Smooth muscle cell (in vitro differentiated cells): ENCODE results near the gene TGFBRAP1. TPM values are rescaled to one million over a fixed set of nuclear protein-coding genes. Genes with fewer than 3 reads are reported as not detected.
A peak's percentile ranks its signal among the peaks of the same experiment; 100 is the strongest.

Source experiments
- DNase-seq: peaks from one replicate; lab custom pipeline; 2025; ENCODE audit not compliant: unreplicated experiment; lab: John Stamatoyannopoulos, UW
- H2AFZ ChIP-seq: fragments of 200-600 bp; sonication (generic); 2 replicates; pipeline ENCODE4 v1.6.0; 2016; ENCODE audit warnings: antibody characterized with exemption, low read depth, mild to moderate bottlenecking
- H3F3A ChIP-seq: fragments of 200-600 bp; sonication (generic); 2 replicates; pipeline ENCODE4 v1.6.0; 2017; ENCODE audit warnings: antibody characterized with exemption, low read depth
- H3K27ac ChIP-seq: fragments of 200-600 bp; sonication (generic); 2 replicates; pipeline ENCODE4 v1.5.1; 2016; ENCODE audit warnings: low read depth, mild to moderate bottlenecking
- H3K27me3 ChIP-seq: fragments of 200-600 bp; sonication (generic); 2 replicates; pipeline ENCODE4 v1.6.1; 2016; ENCODE audit warnings: low read depth, mild to moderate bottlenecking
- H3K36me3 ChIP-seq: fragments of 200-600 bp; sonication (generic); 2 replicates; pipeline ENCODE4 v1.5.1; 2016; ENCODE audit warnings: low read depth
- H3K4me1 ChIP-seq: fragments of 200-600 bp; sonication (generic); 2 replicates; pipeline ENCODE4 v1.5.1; 2016; ENCODE audit warnings: low read depth
- H3K4me2 ChIP-seq: fragments of 200-600 bp; sonication (generic); 2 replicates; pipeline ENCODE4 v1.6.0; 2016; ENCODE audit warnings: mild to moderate bottlenecking
- H3K4me3 ChIP-seq: fragments of 200-600 bp; sonication (generic); 2 replicates; pipeline ENCODE4 v1.5.1; 2016; ENCODE audit warnings: mild to moderate bottlenecking
- H3K79me2 ChIP-seq: fragments of 200-600 bp; sonication (generic); 2 replicates; pipeline ENCODE4 v1.6.0; 2016; ENCODE audit warnings: low read depth, mild to moderate bottlenecking
- H3K9ac ChIP-seq: fragments of 200-600 bp; sonication (generic); 2 replicates; pipeline ENCODE4 v1.6.0; 2016; ENCODE audit warnings: low read depth
- H3K9me3 ChIP-seq: fragments of 200-600 bp; sonication (generic); replicated peaks from 2 replicates; pipeline ENCODE4 v1.5.1; 2016; ENCODE audit warnings: low read depth
- H4K20me1 ChIP-seq: fragments of 200-600 bp; sonication (generic); 2 replicates; pipeline ENCODE4 v1.6.0; 2016; ENCODE audit warnings: low read depth
- WGBS: methylation state at CpG from one replicate; pipeline ENCODE4 v1.1.7; 2016; ENCODE audit warnings: low lambda C conversion rate; 5-methylcytosine and 5-hydroxymethylcytosine counted together
- polyA plus RNA-seq: library from polyadenylated mRNA; unstranded; fragments of >200 nt; fragmentation: Nextera tagmentation; extraction: Ambion mirVana; gene quantifications from 2 replicates; pipeline ENCODE4 v1.2.1, GENCODE V29; 2016
- total RNA-seq: library from RNA; depleted of rRNA; stranded (reverse); fragments of >200 nt; gene quantifications from 2 replicates; pipeline ENCODE4 v1.2.3, GENCODE V29; 2014
- TF ChIP-seq, protein P1 (sequence below): fragments of 200-600 bp; sonication (generic); IDR thresholded peaks from 2 replicates; pipeline ENCODE4 v1.5.1; 2017; ENCODE audit warnings: borderline replicate concordance, mild to moderate bottlenecking, antibody characterized with exemption; ENCODE audit not compliant: insufficient read depth, poor library complexity, severe bottlenecking

Gene TGFBRAP1
- total and polyA plus RNA-seq, 2 experiments from 2014 or later = 8.9 to 10.5 TPM

DNA sequence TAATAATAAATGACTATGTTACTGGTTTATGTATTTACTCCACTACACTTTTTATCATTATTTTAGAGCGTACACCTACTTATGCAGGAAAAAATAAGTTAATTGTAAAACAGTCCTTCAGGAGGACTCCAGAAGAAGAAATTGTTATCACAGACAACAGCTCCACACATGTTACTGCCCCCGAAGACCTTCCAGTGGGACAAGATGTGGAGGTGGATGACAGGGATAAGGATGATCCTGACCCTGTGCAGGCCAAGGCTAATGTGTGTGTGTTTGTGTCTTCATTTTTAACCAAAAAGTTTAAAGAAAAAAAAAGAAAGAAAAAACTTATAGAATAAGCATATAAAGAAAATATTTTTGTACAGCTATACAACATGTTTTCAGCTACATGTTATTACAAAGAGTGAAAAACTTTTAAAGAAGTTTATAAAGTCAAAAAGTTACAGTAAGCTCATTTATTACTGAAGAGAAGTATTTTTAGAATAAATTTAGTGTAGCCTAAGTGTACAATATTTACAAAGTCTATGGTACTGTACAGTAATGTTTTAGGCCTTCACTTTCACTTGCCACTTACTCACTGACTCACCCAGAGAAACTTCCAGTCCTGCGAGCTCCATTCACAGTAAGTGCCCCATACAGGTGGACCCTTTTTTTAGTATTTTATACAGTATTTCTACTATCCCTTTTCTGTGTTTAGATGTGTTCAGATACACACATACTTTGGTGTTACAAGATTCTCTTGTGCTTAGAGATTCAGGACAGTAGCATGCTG lies 7.5 kb downstream of the TGFBRAP1 start:
- no peak for DNase-seq
- peaks cover 14% of the 10 kb centered on the region for H3F3A ChIP-seq
- peaks cover 68% of the 10 kb centered on the region for H3K79me2 ChIP-seq
- H4K20me1 ChIP-seq = peaks cover 39% of the 10 kb centered on the region
- peaks cover 20% of the 10 kb centered on the region for H3K4me1 ChIP-seq
- H3K4me2 ChIP-seq = no peak overlapping the region
- no peaks in the 10 kb centered on the region for H3K27me3 ChIP-seq
- WGBS = 72% methylated on average over 3 of the region's 3 CpGs
- H3K36me3 ChIP-seq = no peaks in the 10 kb centered on the region
- TF ChIP-seq, protein P1, sequence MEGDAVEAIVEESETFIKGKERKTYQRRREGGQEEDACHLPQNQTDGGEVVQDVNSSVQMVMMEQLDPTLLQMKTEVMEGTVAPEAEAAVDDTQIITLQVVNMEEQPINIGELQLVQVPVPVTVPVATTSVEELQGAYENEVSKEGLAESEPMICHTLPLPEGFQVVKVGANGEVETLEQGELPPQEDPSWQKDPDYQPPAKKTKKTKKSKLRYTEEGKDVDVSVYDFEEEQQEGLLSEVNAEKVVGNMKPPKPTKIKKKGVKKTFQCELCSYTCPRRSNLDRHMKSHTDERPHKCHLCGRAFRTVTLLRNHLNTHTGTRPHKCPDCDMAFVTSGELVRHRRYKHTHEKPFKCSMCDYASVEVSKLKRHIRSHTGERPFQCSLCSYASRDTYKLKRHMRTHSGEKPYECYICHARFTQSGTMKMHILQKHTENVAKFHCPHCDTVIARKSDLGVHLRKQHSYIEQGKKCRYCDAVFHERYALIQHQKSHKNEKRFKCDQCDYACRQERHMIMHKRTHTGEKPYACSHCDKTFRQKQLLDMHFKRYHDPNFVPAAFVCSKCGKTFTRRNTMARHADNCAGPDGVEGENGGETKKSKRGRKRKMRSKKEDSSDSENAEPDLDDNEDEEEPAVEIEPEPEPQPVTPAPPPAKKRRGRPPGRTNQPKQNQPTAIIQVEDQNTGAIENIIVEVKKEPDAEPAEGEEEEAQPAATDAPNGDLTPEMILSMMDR = no peak
- no peaks in the 10 kb centered on the region for H3K9me3 ChIP-seq
- H3K4me3 ChIP-seq = no peak overlapping the region
- peak overlapping the region; percentile 42 for H3K27ac ChIP-seq
- no peak overlapping the region for H3K9ac ChIP-seq
- H2AFZ ChIP-seq = no peak overlapping the region

DNA sequence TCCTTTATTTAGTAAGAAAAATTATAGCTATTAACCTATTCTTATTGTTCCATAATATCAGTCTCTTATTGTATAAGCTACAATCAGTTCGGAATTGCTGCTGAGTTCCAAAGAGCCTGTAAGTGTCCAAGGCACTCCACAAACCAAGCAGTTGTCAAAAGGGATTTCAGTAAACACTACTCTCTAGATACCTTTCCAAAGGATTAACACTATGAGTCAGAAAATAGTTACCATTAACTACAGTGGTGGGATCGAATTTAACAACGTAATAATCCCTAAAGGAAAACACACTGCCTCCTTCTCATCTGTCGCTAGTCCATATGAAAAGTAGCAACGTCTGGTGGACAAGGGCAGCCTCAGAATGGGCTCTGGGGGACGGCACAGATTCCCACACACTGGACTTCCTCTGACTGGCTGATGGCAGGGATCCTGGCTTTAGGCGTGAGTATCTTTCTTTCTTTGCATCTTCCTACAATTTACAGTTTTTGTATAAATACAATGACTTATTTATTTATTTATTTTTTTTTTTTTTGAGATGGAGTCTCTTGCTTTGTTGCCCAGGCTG lies 8.8 kb downstream of the TGFBRAP1 start:
- H2AFZ ChIP-seq = no peak overlapping the region

DNA sequence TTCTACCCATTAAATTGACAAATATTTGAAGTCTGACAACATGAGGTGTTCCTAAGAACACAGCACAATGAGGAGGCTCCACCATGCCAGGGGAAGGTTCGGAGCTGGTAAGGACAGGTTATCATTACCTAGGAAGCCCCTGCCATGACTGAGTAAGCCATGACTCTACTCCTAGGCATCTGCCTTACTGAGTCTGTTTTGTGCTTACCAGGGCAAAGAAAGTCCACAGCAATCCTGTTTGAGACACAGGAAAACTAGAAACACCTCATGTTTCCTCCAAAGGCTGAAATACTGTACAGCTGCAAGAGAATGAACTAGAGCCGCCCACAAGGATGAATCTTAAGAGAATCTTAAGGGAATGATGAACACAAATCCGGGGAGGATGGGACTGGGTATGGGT lies 11.6 kb downstream of the TGFBRAP1 start:
- TF ChIP-seq, protein P1 = no peak
- no peaks in the 10 kb centered on the region for H3K36me3 ChIP-seq
- 90% methylated on average over 3 of the region's 3 CpGs for WGBS
- H3K4me2 ChIP-seq = no peak overlapping the region
- no peaks in the 10 kb centered on the region for H3K27me3 ChIP-seq
- peaks cover 59% of the 10 kb centered on the region for H4K20me1 ChIP-seq
- no peak overlapping the region for H3K9ac ChIP-seq
- H3K79me2 ChIP-seq = peaks cover 89% of the 10 kb centered on the region
- DNase-seq = no peak
- H3F3A ChIP-seq = no peaks in the 10 kb centered on the region
- peaks cover 3% of the 10 kb centered on the region for H3K4me1 ChIP-seq
- H3K27ac ChIP-seq = no peak overlapping the region
- no peak overlapping the region for H3K4me3 ChIP-seq
- H2AFZ ChIP-seq = no peak overlapping the region
- H3K9me3 ChIP-seq = no peaks in the 10 kb centered on the region

More for the DNA sequence above, 8.8 kb downstream of the TGFBRAP1 start:
- H3K36me3 ChIP-seq = no peaks in the 10 kb centered on the region
- DNase-seq = no peak
- 18% methylated on average over 7 of the region's 7 CpGs for WGBS
- TF ChIP-seq, protein P1 = no peak
- peaks cover 20% of the 10 kb centered on the region for H3K4me1 ChIP-seq
- H3K4me2 ChIP-seq = peak overlapping the region; percentile 73
- H3K27ac ChIP-seq = peak overlapping the region; percentile 59
- H3F3A ChIP-seq = peaks cover 14% of the 10 kb centered on the region
- no peaks in the 10 kb centered on the region for H3K9me3 ChIP-seq
- no peaks in the 10 kb centered on the region for H3K27me3 ChIP-seq
- peaks cover 71% of the 10 kb centered on the region for H3K79me2 ChIP-seq
- H3K9ac ChIP-seq = no peak overlapping the region
- H4K20me1 ChIP-seq = peaks cover 48% of the 10 kb centered on the region
- H3K4me3 ChIP-seq = no peak overlapping the region

DNA sequence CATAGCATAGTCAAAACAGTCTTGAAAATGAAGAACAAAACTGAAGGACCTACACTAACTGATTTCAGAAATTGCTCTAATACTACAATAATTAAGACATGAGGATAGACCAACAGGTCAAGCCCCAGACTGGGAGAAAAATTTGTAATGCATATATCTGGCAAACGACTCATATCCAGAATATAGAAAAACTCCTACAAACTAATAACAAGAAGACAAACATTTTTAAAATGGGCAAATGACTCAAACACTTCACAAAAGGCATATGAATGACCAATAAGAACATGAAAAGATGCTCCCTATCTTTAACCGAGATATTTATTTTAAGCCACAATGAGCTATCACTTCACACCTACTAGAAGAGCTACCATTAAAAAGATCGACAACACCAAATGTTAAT lies 14.2 kb downstream of the TGFBRAP1 start:
- H3K36me3 ChIP-seq = no peaks in the 10 kb centered on the region
- H3K27ac ChIP-seq = no peak overlapping the region
- H2AFZ ChIP-seq = no peak overlapping the region
- TF ChIP-seq, protein P1 = no peak
- no peaks in the 10 kb centered on the region for H3K9me3 ChIP-seq
- no peak overlapping the region for H3K9ac ChIP-seq
- peaks cover 85% of the 10 kb centered on the region for H3K79me2 ChIP-seq
- no peaks in the 10 kb centered on the region for H3K4me1 ChIP-seq
- peaks cover 64% of the 10 kb centered on the region for H4K20me1 ChIP-seq
- H3K4me3 ChIP-seq = no peak overlapping the region
- H3K27me3 ChIP-seq = no peaks in the 10 kb centered on the region
- DNase-seq = no peak
- 90% methylated on average over 3 of the region's 3 CpGs for WGBS
- peaks cover 4% of the 10 kb centered on the region for H3F3A ChIP-seq
- H3K4me2 ChIP-seq = no peak overlapping the region
